ENCODE data around the gene STN1.

DNA sequence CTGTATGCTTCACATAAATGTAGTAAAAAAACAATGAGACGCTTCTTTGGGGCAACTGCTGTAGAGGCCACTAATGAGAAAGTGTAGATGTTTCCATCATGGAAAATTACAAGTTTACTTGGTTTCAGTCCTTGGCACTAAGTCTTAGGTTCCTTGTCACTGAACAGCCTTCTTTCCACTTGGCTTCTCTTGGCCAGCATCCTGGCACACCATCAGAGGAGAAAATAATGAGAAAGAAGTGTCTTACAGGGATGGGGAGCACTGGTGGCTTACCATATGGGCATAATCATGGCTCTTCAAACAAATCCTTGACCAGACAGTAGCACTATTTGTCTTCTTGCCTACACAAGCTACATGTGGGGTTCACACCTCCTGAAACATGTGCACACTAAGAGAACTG lies 40.1 kb downstream of the STN1 start:
- TF ChIP-seq EZH2 (IDR thresholded peaks at IDR 0.05) (no peak), POLR2AphosphoS5 (IDR thresholded peaks at IDR 0.05; ENCODE audit: borderline replicate concordance, low read depth, low read length) (no peak)
